Measurements from ENCODE around the gene HNRNPUL1. TPM values are rescaled to one million over a fixed set of nuclear protein-coding genes. Genes with fewer than 3 reads are reported as not detected.
"Not testable (repeated sequence)": the region's sequence is repeated elsewhere in the genome, so short reads cannot be mapped to it uniquely, and the experiment has no call there.

Gene HNRNPUL1
- total and polyA plus RNA-seq, 9 of the 15 experiments (the other 6 are each of a cell fraction or from before 2014, with no cell fraction given), result 7.3 to 211 (median 85.0) TPM

DNA sequence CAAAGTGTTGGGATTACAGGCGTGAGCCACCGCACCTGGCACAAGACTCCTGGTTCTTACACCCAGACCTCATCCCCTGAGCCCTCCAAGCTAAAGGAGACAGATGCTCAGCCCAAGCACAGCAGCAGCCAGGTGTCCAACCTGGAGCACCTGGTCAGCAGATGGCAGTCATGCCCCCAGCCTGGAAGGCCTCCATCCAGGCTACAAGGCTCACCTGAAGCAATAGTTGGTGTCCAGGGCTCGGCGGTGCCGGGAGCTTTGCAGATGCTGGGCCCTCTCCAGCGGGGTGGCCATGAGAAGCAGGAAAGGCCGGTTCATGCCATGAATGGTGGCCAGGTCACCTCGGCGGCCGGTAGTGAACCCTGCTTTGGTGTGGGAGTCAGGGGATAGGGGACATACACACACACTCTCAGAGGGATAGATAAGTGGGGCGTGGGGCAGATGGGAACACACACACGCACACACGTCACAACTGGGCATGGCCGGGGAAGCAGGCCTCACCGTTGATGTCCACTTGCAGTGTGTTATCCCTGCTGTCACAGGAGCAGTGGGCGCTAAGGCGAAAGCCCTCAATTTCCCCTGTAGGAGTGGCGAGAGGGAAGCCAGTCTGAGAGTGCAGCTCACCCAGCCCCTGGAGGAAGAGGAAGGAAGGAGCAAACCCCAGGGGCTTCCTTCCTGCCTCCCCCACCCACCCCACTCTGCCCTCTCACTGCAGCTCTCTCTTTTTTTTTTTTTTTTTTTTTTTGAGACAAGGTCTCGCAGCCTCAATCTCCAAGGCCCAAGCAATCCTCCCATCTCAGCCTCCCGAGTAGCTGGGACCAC is 77.7 kb downstream of the HNRNPUL1 start:
- FAIRE-seq (no peak), DNase-seq (ENCODE audit: extremely low read depth in 1 of 4, low spot score in 3 of 4) (peak in 1 of 4 experiments; percentile 13), ATAC-seq (no peak)
- no TSS peak for BruUV-seq (replicated peaks)
- H3K79me2 ChIP-seq (ENCODE audit: control insufficient read depth, insufficient read depth, low read length), result peaks cover 23% of the 10 kb centered on the region
- H3K9me1 ChIP-seq (ENCODE audit: control insufficient read depth, insufficient read depth, low read length), result no peaks in the 10 kb centered on the region
- H3K9ac ChIP-seq (ENCODE audit: insufficient read depth in 1 of 2, low read depth in 2 of 2, low read length in 2 of 2), result peak overlapping the region in 1 of 2 experiments; percentile 26; a peak in 1 of 4 replicates
- no peaks in the 10 kb centered on the region for H4K20me1 ChIP-seq (replicated peaks; ENCODE audit: control insufficient read depth, insufficient read depth, low read length)
- in situ Hi-C loops (cut with MboI) (no loop called here), intact Hi-C loops (cut with micrococcal nuclease) (no loop called here)
- no peaks in the 10 kb centered on the region for H3K9me3 ChIP-seq (replicated peaks; ENCODE audit: control insufficient read depth, insufficient read depth, low read depth, low read length)
- ChIA-PET POLR2A (interaction anchor here (0.6 to 0.9 kb wide), 3 partner anchors 10 to 973 kb away, joined by 3 read pairs; no protein-coding TSS in a partner anchor), CTCF (ENCODE audit: low intra/inter-chr PET ratio) (no interaction called here)
- no peaks in the 10 kb centered on the region for H3K27me3 ChIP-seq (ENCODE audit: control insufficient read depth in 2 of 2, insufficient read depth in 2 of 2, low read length in 2 of 2)
- H3K36me3 ChIP-seq (ENCODE audit: control insufficient read depth, insufficient read depth, low read length), result peaks cover 86% of the 10 kb centered on the region
- H3K27ac ChIP-seq (ENCODE audit: extremely low read depth, low read depth, low read length), result no peak overlapping the region
- TF ChIP-seq POLR2G (IDR thresholded peaks at IDR 0.05; ENCODE audit: low read depth, low read length) (peak; percentile 20; the same call in 1 of the 2 replicates), RBFOX2 (IDR thresholded peaks at IDR 0.05; ENCODE audit: low read depth, low read length) (peak; percentile 39), XRCC4 (IDR thresholded peaks at IDR 0.05; ENCODE audit: extremely low read depth, insufficient read depth, insufficient read length) (no peak)
- H3K4me1 ChIP-seq (replicated peaks in 1 of 2; ENCODE audit: control insufficient read depth in 2 of 2, insufficient read depth in 2 of 2, low read length in 2 of 2), result peaks cover 0 to 3% of the 10 kb centered on the region in 2 experiments; a peak in 1 of 5 replicates
- no peak overlapping the region for H3K4me2 ChIP-seq (ENCODE audit: insufficient read depth, low read length)
- H2AFZ ChIP-seq (ENCODE audit: low read depth, low read length), result no peak overlapping the region
- H3K4me3 ChIP-seq, result no peak overlapping the region
- 93% methylated on average over 18 of the region's 20 CpGs for WGBS (ENCODE audit: insufficient coverage, low coverage, missing lambda C conversion rate)

DNA sequence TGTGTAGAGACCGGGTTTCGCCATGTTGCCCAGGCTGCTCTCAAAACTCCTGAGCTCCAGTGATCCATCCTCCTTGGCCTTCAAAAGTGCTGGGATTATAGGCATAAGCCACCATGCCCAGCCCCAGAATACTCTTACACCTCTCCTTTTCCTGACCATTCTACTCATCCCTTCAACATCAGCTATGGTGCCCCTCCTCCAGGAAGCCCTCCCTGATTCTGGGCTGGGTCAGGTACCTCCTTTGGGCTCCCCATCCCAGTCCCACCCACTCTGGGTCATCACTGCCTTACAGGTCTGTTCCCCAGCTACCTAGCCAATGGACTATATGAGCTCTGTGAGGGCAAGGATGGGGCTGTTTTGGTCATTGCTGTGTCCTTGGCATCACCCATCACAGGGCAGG is 80.0 kb downstream of the HNRNPUL1 start:
- 0 out of 2 replicates have a peak, but pooled peaks cover 4% of the 10 kb centered on the region for H4K20me1 ChIP-seq (replicated peaks; ENCODE audit: control insufficient read depth, insufficient read depth, low read length)
- peaks cover 40% of the 10 kb centered on the region for H3K79me2 ChIP-seq (ENCODE audit: control insufficient read depth, insufficient read depth, low read length)
- peaks cover 0 to 3% of the 10 kb centered on the region in 2 experiments; a peak in 2 of 5 replicates for H3K4me1 ChIP-seq (replicated peaks in 1 of 2; ENCODE audit: control insufficient read depth in 2 of 2, insufficient read depth in 2 of 2, low read length in 2 of 2)
- no peak overlapping the region for H2AFZ ChIP-seq (ENCODE audit: low read depth, low read length)
- CTCF ChIA-PET (ENCODE audit: low intra/inter-chr PET ratio), result no interaction called here
- intact Hi-C loops (cut with micrococcal nuclease) (no loop called here), in situ Hi-C loops (cut with MboI) (no loop called here)
- H3K4me2 ChIP-seq (ENCODE audit: insufficient read depth, low read length), result no peak overlapping the region
- no peak for FAIRE-seq
- peak in 1 of 4 experiments; percentile 4 for DNase-seq (ENCODE audit: extremely low read depth in 1 of 4, low spot score in 3 of 4)
- WGBS (ENCODE audit: insufficient coverage, low coverage, missing lambda C conversion rate), result 96% methylated on average over 2 of the region's 2 CpGs
- BruUV-seq (replicated peaks), result no TSS peak
- no peaks in the 10 kb centered on the region for H3K27me3 ChIP-seq (ENCODE audit: control insufficient read depth in 2 of 2, insufficient read depth in 2 of 2, low read length in 2 of 2)
- H3K9me3 ChIP-seq (replicated peaks; ENCODE audit: control insufficient read depth, insufficient read depth, low read depth, low read length), result no peaks in the 10 kb centered on the region
- H3K9ac ChIP-seq (ENCODE audit: insufficient read depth in 1 of 2, low read depth in 2 of 2, low read length in 2 of 2), result no peak overlapping the region
- TF ChIP-seq PHTF2 (CRISPR knock-in tag; IDR thresholded peaks at IDR 0.05) (no peak), TAF1 (IDR thresholded peaks at IDR 0.05; ENCODE audit: control insufficient read depth, extremely low read depth, insufficient read depth, low read length, severe bottlenecking) (no peak), ZFP36 (IDR thresholded peaks at IDR 0.05; ENCODE audit: low read depth, low read length, partially characterized antibody) (peak; percentile 92)
- no peak overlapping the region for H3K27ac ChIP-seq (ENCODE audit: extremely low read depth, low read depth, low read length)
- H3K4me3 ChIP-seq, result no peak overlapping the region
- POLR2A ChIA-PET, result no interaction called here
- no peaks in the 10 kb centered on the region for H3K9me1 ChIP-seq (ENCODE audit: control insufficient read depth, insufficient read depth, low read length)
- ATAC-seq, result no peak
- peaks cover 86% of the 10 kb centered on the region for H3K36me3 ChIP-seq (ENCODE audit: control insufficient read depth, insufficient read depth, low read length)

DNA sequence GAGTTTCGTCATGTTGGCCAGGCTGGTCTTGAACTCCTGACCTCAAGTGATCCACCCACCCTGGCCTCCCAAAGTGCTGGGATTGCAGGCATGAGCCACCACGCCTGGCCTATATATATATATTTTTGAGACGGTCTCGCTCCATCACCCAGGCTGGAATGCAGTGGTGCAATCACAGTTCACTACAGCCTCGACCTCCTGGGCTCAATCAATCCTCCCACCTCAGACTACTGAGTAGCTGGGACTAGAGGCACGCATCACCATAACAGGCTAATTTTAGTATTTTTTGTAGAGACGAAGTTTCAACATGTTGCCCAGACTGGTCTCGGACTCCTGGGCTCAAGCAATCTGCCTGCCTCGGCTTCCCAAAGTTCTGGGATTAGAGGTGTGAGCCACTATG is 82.7 kb downstream of the HNRNPUL1 start:
- Histone ChIP-seq H3K4me1 (replicated peaks in 1 of 2; ENCODE audit: control insufficient read depth in 2 of 2, insufficient read depth in 2 of 2, low read length in 2 of 2) (peaks cover 5 to 18% of the 10 kb centered on the region in 2 experiments), H3K79me2 (ENCODE audit: control insufficient read depth, insufficient read depth, low read length) (peaks cover 64% of the 10 kb centered on the region), H4K20me1 (replicated peaks; ENCODE audit: control insufficient read depth, insufficient read depth, low read length) (peaks cover 17% of the 10 kb centered on the region), H3K36me3 (ENCODE audit: control insufficient read depth, insufficient read depth, low read length) (peaks cover 75% of the 10 kb centered on the region)
- in situ Hi-C loops (cut with MboI); BruUV-seq (replicated peaks); H2AFZ ChIP-seq (ENCODE audit: low read depth, low read length); H3K4me2 ChIP-seq (ENCODE audit: insufficient read depth, low read length); DNase-seq (ENCODE audit: extremely low read depth in 1 of 4, low spot score in 3 of 4); H3K9me3 ChIP-seq (replicated peaks; ENCODE audit: control insufficient read depth, insufficient read depth, low read depth, low read length); FAIRE-seq; H3K27ac ChIP-seq (ENCODE audit: extremely low read depth, low read depth, low read length); intact Hi-C loops (cut with micrococcal nuclease); H3K9me1 ChIP-seq (ENCODE audit: control insufficient read depth, insufficient read depth, low read length); H3K27me3 ChIP-seq (ENCODE audit: control insufficient read depth in 2 of 2, insufficient read depth in 2 of 2, low read length in 2 of 2); ATAC-seq; CTCF ChIA-PET (ENCODE audit: low intra/inter-chr PET ratio); H3K9ac ChIP-seq (ENCODE audit: insufficient read depth in 1 of 2, low read depth in 2 of 2, low read length in 2 of 2); H3K4me3 ChIP-seq: not testable (repeated sequence)
- POLR2A ChIA-PET, result interaction anchor here (1.0 kb wide), 2 partner anchors 11 to 83 kb away, joined by 6 to 8 read pairs; partner anchors contain the start of gene HNRNPUL1
- WGBS (ENCODE audit: insufficient coverage, low coverage, missing lambda C conversion rate), result 93% methylated on average over 8 of the region's 9 CpGs

All from K562 (cell line).